OCI-LY7 (cell line): ENCODE measurements around the gene NR1H2. TPM values are rescaled to one million over a fixed set of nuclear protein-coding genes. Genes with fewer than 3 reads are reported as not detected.
A peak's percentile ranks its signal among the peaks of the same experiment; 100 is the strongest.

Source experiments
- BruUV-seq: library from RNA; stranded (reverse); fragments of 400-500 nt; replicated peaks from 2 replicates; lab custom pipeline; 2021; lab: Mats Ljungman, UMichigan
- CTCF ChIA-PET: fragments of 300-600 bp; sonication (Branson Sonifier 250); formaldehyde crosslinking; loops from one replicate; lab custom pipeline; 2022; ENCODE audit warnings: antibody characterized with exemption; ENCODE audit not compliant: unreplicated experiment; lab: Charles Lee
- POLR2A ChIA-PET: fragments of 300-600 bp; sonication (Branson Sonifier 250); formaldehyde crosslinking; loops from one replicate; lab custom pipeline; 2022; ENCODE audit warnings: antibody characterized with exemption; lab: Charles Lee
- DNase-seq: peaks from one replicate; pipeline ENCODE4 v3.0.0-alpha.2; 2015; ENCODE audit warnings: low spot score
- H2AFZ ChIP-seq: fragments of 200-600 bp; sonication (generic), shearing (Covaris generic); 2 replicates; pipeline ENCODE4 v1.6.1; 2014; ENCODE audit warnings: mild to moderate bottlenecking, antibody characterized with exemption, low read length, moderate library complexity
- H3K27ac ChIP-seq: fragments of 200-600 bp; sonication (generic); 2 replicates; pipeline ENCODE4 v1.5.1; 2014; ENCODE audit warnings: mixed run types, low read depth, mild to moderate bottlenecking, moderate library complexity, low read length, inconsistent platforms; ENCODE audit not compliant: poor library complexity, severe bottlenecking
- H3K36me3 ChIP-seq: fragments of 200-600 bp; sonication (generic); 2 replicates; pipeline ENCODE4 v1.6.1; 2014; ENCODE audit warnings: mild to moderate bottlenecking, antibody characterized with exemption, low read length, moderate library complexity, mixed read lengths; ENCODE audit not compliant: insufficient read depth
- H3K4me1 ChIP-seq: fragments of 200-600 bp; sonication (generic); 2 replicates; pipeline ENCODE4 v1.5.1; 2014; ENCODE audit warnings: mild to moderate bottlenecking, low read length; ENCODE audit not compliant: insufficient read depth, poor library complexity, severe bottlenecking
- H3K4me2 ChIP-seq: fragments of 200-600 bp; sonication (generic); 2 replicates; pipeline ENCODE4 v1.6.1; 2014; ENCODE audit warnings: mild to moderate bottlenecking, low read length
- H3K4me3 ChIP-seq: fragments of 200-600 bp; sonication (generic); 2 replicates; pipeline ENCODE4 v1.5.1; 2014; ENCODE audit warnings: mild to moderate bottlenecking, low read depth, low read length; ENCODE audit not compliant: poor library complexity, severe bottlenecking
- H3K79me2 ChIP-seq: fragments of 200-600 bp; sonication (generic); 2 replicates; pipeline ENCODE4 v1.6.1; 2016; ENCODE audit warnings: low read depth, mild to moderate bottlenecking, low read length, moderate library complexity, mixed read lengths; ENCODE audit not compliant: insufficient read depth
- H3K9me2 ChIP-seq: fragments of 200-600 bp; sonication (generic); 2 replicates; pipeline ENCODE4 v1.6.1; 2016; ENCODE audit warnings: mild to moderate bottlenecking, low read length, mixed read lengths; ENCODE audit not compliant: insufficient read depth
- H3K9me3 ChIP-seq: fragments of 200-600 bp; sonication (generic); 2 replicates; pipeline ENCODE4 v1.6.1; 2014; ENCODE audit warnings: mild to moderate bottlenecking, mixed run types, low read length, mixed read lengths
- H4K20me1 ChIP-seq: fragments of 200-600 bp; sonication (generic); 2 replicates; pipeline ENCODE4 v1.6.1; 2014; ENCODE audit warnings: mild to moderate bottlenecking, antibody characterized with exemption, low read length, moderate library complexity, mixed read lengths; ENCODE audit not compliant: insufficient read depth
- EZH2phosphoT487 ChIP-seq: fragments of 200-600 bp; sonication (generic); IDR thresholded peaks from 2 replicates; pipeline ENCODE4 v1.6.1; 2018; ENCODE audit warnings: low read depth, borderline replicate concordance, mild to moderate bottlenecking, mixed run types, antibody characterized with exemption, low read length, moderate library complexity, mixed read lengths
- intact Hi-C: fragments of 100-400 bp; cut with micrococcal nuclease; formaldehyde crosslinking; loops from one replicate; pipeline ENCODE4 v1.10.0; 2022; ENCODE audit not compliant: unreplicated experiment
- total RNA-seq, 2 experiments: library from RNA; depleted of rRNA in 1 of 2; stranded (reverse); fragments of >200 nt in 1 of 2; shearing (Covaris generic) in 1 of 2; gene quantifications; 2 replicates each; pipeline ENCODE4 v1.2.3, GENCODE V29; 2014 to 2022
- TF ChIP-seq, protein P1 (sequence below): fragments of 200-600 bp; sonication (generic); conservative IDR thresholded peaks from 2 replicates; pipeline ENCODE4 v1.5.1; 2014; ENCODE audit warnings: mild to moderate bottlenecking, antibody characterized with exemption, low read length, moderate library complexity, mixed read lengths

Gene NR1H2
- total RNA-seq, 2 experiments from 2014 or later, result 41.2 to 65.7 TPM

- peak; percentile 60 for DNase-seq
- H3K4me3 ChIP-seq, result peak overlapping the region; percentile 80
Measured at GRCh38 chr19:50417111-50418081, 41.1 kb downstream of the NR1H2 start.

GRCh38 chr19:50418176-50419021 is 42.1 kb downstream of the NR1H2 start, which contains the start of gene SPIB:
TSS of gene SPIB (plus strand) at chr19:50418938. CDS start at chr19:50418963, 25 bp downstream.
- intact Hi-C loops, result loop anchor here (1.0 kb wide), 1 partner anchor 13 kb away; no protein-coding TSS in a partner anchor
- H3K9me2 ChIP-seq, result no peaks in the 10 kb centered on the region
- H3K4me1 ChIP-seq, result peaks cover 66% of the 10 kb centered on the region
- peak; percentile 75 for DNase-seq
- CTCF ChIA-PET, result no interaction called here
- peaks cover 5% of the 10 kb centered on the region; the same call in 1 of the 2 replicates for H3K9me3 ChIP-seq
- H3K4me3 ChIP-seq, result peak within 1 kb of the TSS; percentile 80
- peaks cover 41% of the 10 kb centered on the region for H3K79me2 ChIP-seq
- H3K36me3 ChIP-seq, result peaks cover 56% of the 10 kb centered on the region
- peak within 1 kb of the TSS; percentile 92 for H3K4me2 ChIP-seq
- no peaks in the 10 kb centered on the region; the same call in 1 of the 2 replicates for H4K20me1 ChIP-seq
- POLR2A ChIA-PET, result interaction anchor here (1.0 kb wide), 1 partner anchor 89 kb away, joined by 3 read pairs; the partner anchor contains the start of gene KCNC3
- H2AFZ ChIP-seq, result no peak within 1 kb of the TSS
- no TSS peak for BruUV-seq
- peak within 1 kb of the TSS; percentile 91 for H3K27ac ChIP-seq
- TF ChIP-seq, protein P1, sequence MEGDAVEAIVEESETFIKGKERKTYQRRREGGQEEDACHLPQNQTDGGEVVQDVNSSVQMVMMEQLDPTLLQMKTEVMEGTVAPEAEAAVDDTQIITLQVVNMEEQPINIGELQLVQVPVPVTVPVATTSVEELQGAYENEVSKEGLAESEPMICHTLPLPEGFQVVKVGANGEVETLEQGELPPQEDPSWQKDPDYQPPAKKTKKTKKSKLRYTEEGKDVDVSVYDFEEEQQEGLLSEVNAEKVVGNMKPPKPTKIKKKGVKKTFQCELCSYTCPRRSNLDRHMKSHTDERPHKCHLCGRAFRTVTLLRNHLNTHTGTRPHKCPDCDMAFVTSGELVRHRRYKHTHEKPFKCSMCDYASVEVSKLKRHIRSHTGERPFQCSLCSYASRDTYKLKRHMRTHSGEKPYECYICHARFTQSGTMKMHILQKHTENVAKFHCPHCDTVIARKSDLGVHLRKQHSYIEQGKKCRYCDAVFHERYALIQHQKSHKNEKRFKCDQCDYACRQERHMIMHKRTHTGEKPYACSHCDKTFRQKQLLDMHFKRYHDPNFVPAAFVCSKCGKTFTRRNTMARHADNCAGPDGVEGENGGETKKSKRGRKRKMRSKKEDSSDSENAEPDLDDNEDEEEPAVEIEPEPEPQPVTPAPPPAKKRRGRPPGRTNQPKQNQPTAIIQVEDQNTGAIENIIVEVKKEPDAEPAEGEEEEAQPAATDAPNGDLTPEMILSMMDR, result no peak
- TF ChIP-seq EZH2phosphoT487, result no peak

More at GRCh38 chr19:50417111-50418081, 41.1 kb downstream of the NR1H2 start:
- Histone ChIP-seq H3K9me2 (no peaks in the 10 kb centered on the region), H2AFZ (no peak overlapping the region), H3K27ac (peak overlapping the region; percentile 98), H3K79me2 (peaks cover 41% of the 10 kb centered on the region), H3K36me3 (peaks cover 56% of the 10 kb centered on the region), H4K20me1 (no peaks in the 10 kb centered on the region; the same call in 1 of the 2 replicates), H3K9me3 (peaks cover 5% of the 10 kb centered on the region; the same call in 1 of the 2 replicates), H3K4me1 (peaks cover 61% of the 10 kb centered on the region), H3K4me2 (peak overlapping the region; percentile 92)
- ChIA-PET POLR2A (no interaction called here), CTCF (no interaction called here)
- no TSS peak for BruUV-seq
- intact Hi-C loops, result loop anchor here (1.0 kb wide), 1 partner anchor 14 kb away; no protein-coding TSS in a partner anchor
- TF ChIP-seq, protein P1, result no peak
- TF ChIP-seq EZH2phosphoT487, result no peak
